SU-DHL-6 (cell line): ENCODE data around the gene GSTA3.

Experiments used
- H2AFZ ChIP-seq: fragments of 200-600 bp; sonication (generic); 2 replicates; pipeline ENCODE4 v1.6.1; 2014; ENCODE audit warnings: low read depth, mild to moderate bottlenecking, moderate library complexity, mixed read lengths, antibody characterized with exemption, low read length; ENCODE audit not compliant: severe bottlenecking
- H3F3A ChIP-seq: fragments of 200-600 bp; shearing (Covaris generic); 2 replicates; pipeline ENCODE4 v1.6.0; 2016; ENCODE audit warnings: antibody characterized with exemption, mild to moderate bottlenecking; ENCODE audit not compliant: insufficient read depth
- H3K27ac ChIP-seq: fragments of 200-600 bp; sonication (generic); 2 replicates; pipeline ENCODE4 v1.5.1; 2016; ENCODE audit warnings: low read depth, mild to moderate bottlenecking, low read length, moderate library complexity, mixed read lengths
- H3K27me3 ChIP-seq: fragments of 200-600 bp; sonication (generic), shearing (Covaris generic); 2 replicates; pipeline ENCODE4 v1.6.0; 2014; ENCODE audit warnings: mild to moderate bottlenecking, low read length
- H3K36me3 ChIP-seq: fragments of 200-600 bp; sonication (generic); 2 replicates; pipeline ENCODE4 v1.6.1; 2014; ENCODE audit warnings: mild to moderate bottlenecking, low read length, mixed read lengths
- H3K4me2 ChIP-seq: fragments of 300-600, 200-600 bp; shearing (Covaris generic), sonication (generic); 2 replicates; pipeline ENCODE4 v1.6.0; 2014; ENCODE audit warnings: low read length, low read depth, mild to moderate bottlenecking; ENCODE audit not compliant: poor library complexity, severe bottlenecking
- H3K4me3 ChIP-seq: fragments of 200-600 bp; sonication (generic); 2 replicates; pipeline ENCODE4 v1.5.1; 2014; ENCODE audit warnings: antibody characterized with exemption, low read length, mild to moderate bottlenecking, mixed read lengths; ENCODE audit not compliant: insufficient read depth, poor library complexity, severe bottlenecking
- H3K79me2 ChIP-seq: fragments of 200-600 bp; sonication (generic); 2 replicates; pipeline ENCODE4 v1.6.1; 2014; ENCODE audit warnings: mild to moderate bottlenecking, low read length, moderate library complexity; ENCODE audit not compliant: insufficient read depth
- H3K9ac ChIP-seq: fragments of 200-600 bp; sonication (generic); 2 replicates; pipeline ENCODE4 v1.7.0; 2014; ENCODE audit warnings: mild to moderate bottlenecking, low read length
- H3K9me2 ChIP-seq: fragments of 200-600 bp; sonication (generic); replicated peaks from 2 replicates; pipeline ENCODE4 v1.6.1; 2014; ENCODE audit warnings: low read length; ENCODE audit not compliant: insufficient read depth
- H3K9me3 ChIP-seq: fragments of 200-600 bp; sonication (generic); 2 replicates; pipeline ENCODE4 v1.6.1; 2014; ENCODE audit warnings: low read length, mixed read lengths; ENCODE audit not compliant: insufficient read depth
- H4K20me1 ChIP-seq: fragments of 200-600 bp; sonication (generic); 2 replicates; pipeline ENCODE4 v1.6.1; 2014; ENCODE audit warnings: low read depth, mild to moderate bottlenecking, antibody characterized with exemption, low read length, moderate library complexity, mixed read lengths
- EZH2phosphoT487 ChIP-seq: fragments of 200-600 bp; sonication (generic), shearing (Covaris generic); conservative IDR thresholded peaks from 2 replicates; pipeline ENCODE4 v1.6.1; 2018; ENCODE audit warnings: mild to moderate bottlenecking, antibody characterized with exemption, low read length, moderate library complexity, mixed read lengths
- TF ChIP-seq, protein P1 (sequence below): fragments of 200-600 bp; sonication (generic); IDR thresholded peaks from one replicate; pipeline ENCODE4 v1.5.1; 2017; ENCODE audit warnings: antibody characterized with exemption, mild to moderate bottlenecking, low read length, moderate library complexity; ENCODE audit not compliant: insufficient read depth, poor library complexity, severe bottlenecking

GSTA3 gene

DNA sequence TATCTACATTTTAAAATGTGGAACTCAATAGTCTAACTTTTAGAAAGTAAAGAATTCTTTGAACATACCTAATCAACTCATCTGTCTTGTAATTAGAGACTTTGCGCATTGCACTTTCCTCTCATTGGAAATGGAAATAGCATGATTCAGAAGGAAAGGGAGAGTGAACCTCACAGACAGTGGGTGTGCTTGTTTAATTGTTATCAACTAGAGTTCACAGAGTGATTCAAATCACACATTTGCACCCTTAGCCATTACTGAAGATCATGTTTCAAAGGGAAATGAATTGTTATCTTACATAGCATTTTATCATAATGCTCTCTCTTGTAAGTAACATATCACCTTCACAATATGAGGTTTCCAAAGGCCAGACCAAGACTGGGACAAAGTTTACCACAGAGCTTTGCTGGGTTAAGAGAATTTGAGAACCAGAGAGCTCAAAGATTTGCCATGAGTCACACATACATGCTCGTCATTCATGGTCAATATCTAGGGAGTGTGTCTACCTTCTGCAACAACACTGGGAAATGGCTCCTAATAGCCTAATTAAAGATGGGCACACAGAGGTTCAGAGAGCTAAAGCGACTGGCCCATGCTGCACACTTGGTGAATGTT, 21.5 kb downstream of the GSTA3 start:
- Histone ChIP-seq H3K27ac (no peak overlapping the region), H3K27me3 (peaks cover 3% of the 10 kb centered on the region; the same call in 1 of the 2 replicates), H4K20me1 (no peaks in the 10 kb centered on the region), H3K4me3 (no peak overlapping the region), H3K9ac (no peak overlapping the region), H3K9me3 (no peaks in the 10 kb centered on the region), H3K4me2 (no peak overlapping the region), H3K79me2 (no peaks in the 10 kb centered on the region), H2AFZ (no peak overlapping the region), H3F3A (no peaks in the 10 kb centered on the region), H3K9me2 (no peaks in the 10 kb centered on the region), H3K36me3 (no peaks in the 10 kb centered on the region)
- no peak for TF ChIP-seq EZH2phosphoT487
- TF ChIP-seq, protein P1, sequence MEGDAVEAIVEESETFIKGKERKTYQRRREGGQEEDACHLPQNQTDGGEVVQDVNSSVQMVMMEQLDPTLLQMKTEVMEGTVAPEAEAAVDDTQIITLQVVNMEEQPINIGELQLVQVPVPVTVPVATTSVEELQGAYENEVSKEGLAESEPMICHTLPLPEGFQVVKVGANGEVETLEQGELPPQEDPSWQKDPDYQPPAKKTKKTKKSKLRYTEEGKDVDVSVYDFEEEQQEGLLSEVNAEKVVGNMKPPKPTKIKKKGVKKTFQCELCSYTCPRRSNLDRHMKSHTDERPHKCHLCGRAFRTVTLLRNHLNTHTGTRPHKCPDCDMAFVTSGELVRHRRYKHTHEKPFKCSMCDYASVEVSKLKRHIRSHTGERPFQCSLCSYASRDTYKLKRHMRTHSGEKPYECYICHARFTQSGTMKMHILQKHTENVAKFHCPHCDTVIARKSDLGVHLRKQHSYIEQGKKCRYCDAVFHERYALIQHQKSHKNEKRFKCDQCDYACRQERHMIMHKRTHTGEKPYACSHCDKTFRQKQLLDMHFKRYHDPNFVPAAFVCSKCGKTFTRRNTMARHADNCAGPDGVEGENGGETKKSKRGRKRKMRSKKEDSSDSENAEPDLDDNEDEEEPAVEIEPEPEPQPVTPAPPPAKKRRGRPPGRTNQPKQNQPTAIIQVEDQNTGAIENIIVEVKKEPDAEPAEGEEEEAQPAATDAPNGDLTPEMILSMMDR: no peak

DNA sequence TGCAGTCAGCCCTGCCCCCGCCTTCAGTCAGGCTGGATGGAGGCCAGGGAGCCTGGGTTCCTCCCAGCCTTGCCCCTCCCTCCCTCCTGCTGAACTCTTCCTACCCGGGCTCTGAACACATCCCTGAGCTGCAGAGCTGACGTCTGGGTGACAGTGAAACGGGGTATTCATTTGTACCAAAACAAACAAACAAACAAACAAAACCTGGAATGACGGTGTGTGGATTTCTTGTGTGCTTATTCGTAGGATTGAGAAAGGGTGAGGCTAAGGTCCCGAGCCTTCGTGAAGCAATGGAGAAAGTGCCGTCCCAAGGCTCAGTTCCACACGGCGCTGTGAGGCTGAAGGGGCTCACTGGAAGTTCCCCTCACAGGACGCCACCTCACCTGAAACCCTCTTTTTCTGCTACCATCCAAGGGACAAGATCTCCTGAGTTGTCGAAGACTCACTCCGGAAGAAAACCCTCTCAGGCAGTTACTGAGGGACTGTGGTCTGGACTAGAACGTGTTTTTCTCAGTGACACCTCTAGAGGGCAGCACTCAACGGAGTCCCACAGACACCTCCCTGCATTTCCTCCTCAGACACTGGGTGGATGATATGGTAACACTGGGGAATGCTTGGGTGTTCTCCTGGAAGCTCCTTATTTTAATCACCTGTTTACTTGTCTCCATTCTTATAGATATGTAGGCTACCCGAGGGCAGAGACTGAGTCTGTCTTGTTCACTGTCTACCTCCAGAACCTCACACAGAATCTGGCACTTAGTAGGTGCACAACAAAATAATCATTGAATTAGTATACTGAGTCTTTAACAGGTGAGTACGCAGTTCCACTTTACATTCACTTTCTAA, 27.3 kb downstream of the GSTA3 start:
- Histone ChIP-seq H3K9me3 (no peaks in the 10 kb centered on the region), H3K4me2 (peak overlapping the region; percentile 28), H3K27ac (no peak overlapping the region), H3K36me3 (no peaks in the 10 kb centered on the region), H2AFZ (no peak overlapping the region), H3K9me2 (no peaks in the 10 kb centered on the region), H3F3A (no peaks in the 10 kb centered on the region), H3K79me2 (no peaks in the 10 kb centered on the region), H3K27me3 (no peaks in the 10 kb centered on the region), H4K20me1 (no peaks in the 10 kb centered on the region), H3K9ac (no peak overlapping the region), H3K4me3 (no peak overlapping the region)
- TF ChIP-seq, protein P1: peak; percentile 97
- TF ChIP-seq EZH2phosphoT487: no peak

DNA sequence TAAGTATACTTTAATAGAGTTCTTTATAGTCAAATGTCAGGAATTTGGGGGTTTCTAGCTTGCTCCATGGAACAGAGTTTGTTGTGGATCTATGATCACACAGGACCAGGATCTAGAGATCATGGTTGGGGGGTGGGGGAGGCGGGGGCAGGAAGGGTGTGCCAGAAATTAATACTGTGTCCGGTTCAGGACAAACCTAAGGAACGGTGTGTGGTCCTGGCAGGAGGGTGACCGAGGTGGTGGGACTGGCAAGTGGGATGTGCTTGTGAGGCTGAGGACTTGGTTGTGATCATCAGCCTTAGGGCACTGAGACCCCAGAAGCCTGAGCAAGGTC, 27.9 kb downstream of the GSTA3 start:
- Histone ChIP-seq H3K27me3 (no peaks in the 10 kb centered on the region), H3K36me3 (no peaks in the 10 kb centered on the region), H3K9ac (no peak overlapping the region), H3K4me2 (no peak overlapping the region), H2AFZ (no peak overlapping the region), H3K27ac (no peak overlapping the region), H3K4me3 (no peak overlapping the region), H3K9me2 (no peaks in the 10 kb centered on the region), H4K20me1 (no peaks in the 10 kb centered on the region), H3K9me3 (no peaks in the 10 kb centered on the region), H3F3A (no peaks in the 10 kb centered on the region), H3K79me2 (no peaks in the 10 kb centered on the region)
- TF ChIP-seq EZH2phosphoT487: no peak
- TF ChIP-seq, protein P1: no peak
